Esophagus squamous epithelium (tissue), 5 donors: ENCODE data around the gene KCNMA1. TPM values are rescaled to one million over a fixed set of nuclear protein-coding genes. Genes with fewer than 3 reads are reported as not detected.

Experiments used
- DNase-seq: peaks from one replicate; lab custom pipeline; 2025; lab: John Stamatoyannopoulos, UW
- H3K27ac ChIP-seq, 4 donors: fragments of 200-600 bp; sonication (generic); one replicate each; pipeline ENCODE4 v1.5.1; 2016 to 2019; ENCODE audit warnings: mild to moderate bottlenecking in 1 of 4
- H3K27me3 ChIP-seq, 4 donors: fragments of 200-600 bp; sonication (generic); 1 replicate in 3 of 4; 2 replicates in 1 of 4; pipeline versions ENCODE4 v1.5.1 to v1.6.0; 2017 to 2021; ENCODE audit warnings: antibody characterized with exemption in 1 of 4
- H3K36me3 ChIP-seq, 3 donors: fragments of 200-600 bp; sonication (generic); one replicate each; pipeline ENCODE4 v1.5.1; 2016 to 2019
- H3K4me1 ChIP-seq, 3 donors: fragments of 200-600 bp; sonication (generic); one replicate each; pipeline ENCODE4 v1.5.1; 2017 to 2019
- H3K4me3 ChIP-seq, 4 donors: fragments of 200-600 bp; sonication (generic); 1 replicate in 3 of 4; 2 replicates in 1 of 4; pipeline ENCODE4 v1.5.1; 2016 to 2019; ENCODE audit warnings: mild to moderate bottlenecking in 2 of 4, moderate library complexity in 1 of 4
- H3K9me3 ChIP-seq, 3 donors: fragments of 200-600 bp; sonication (generic); one replicate each; pipeline ENCODE4 v1.5.1; 2016 to 2019
- CTCF ChIP-seq, 6 experiments: fragments of 450-650 bp in 4 of 6; fragments of 200-600 bp in 2 of 6; sonication (generic) in 2 of 6; IDR thresholded peaks; one replicate each; pipeline ENCODE4 v1.5.1; 2016 to 2019; ENCODE audit warnings: antibody characterized with exemption in 6 of 6, mild to moderate bottlenecking in 4 of 6, moderate library complexity in 4 of 6
- POLR2A ChIP-seq, 4 donors: fragments of 450-650 bp; IDR thresholded peaks; one replicate each; pipeline ENCODE4 v1.6.1; 2017; ENCODE audit warnings: antibody characterized with exemption in 4 of 4, mild to moderate bottlenecking in 4 of 4, moderate library complexity in 3 of 4
- WGBS, 2 donors: methylation state at CpG; one replicate each; pipeline ENCODE4 v1.1.5; 2018; 5-methylcytosine and 5-hydroxymethylcytosine counted together
- intact Hi-C: fragments of 100-400 bp; cut with DNase I; formaldehyde crosslinking; loops from one replicate; pipeline ENCODE4 v1.15.0; 2022
- total RNA-seq, 4 donors: library from RNA; depleted of rRNA; stranded (reverse); fragments of >200 nt; gene quantifications; one replicate each; pipeline ENCODE4 v1.1.0, GENCODE V29; 2016
- donor health status: DM: yes; HTN: yes; CAD: no.

The KCNMA1 gene
- total RNA-seq, 4 donors from 2014 or later: 7.5 to 74.2 (median 18.0) TPM

- Histone ChIP-seq H3K4me3 (no peak overlapping the region), H3K27ac (peak overlapping the region in 3 of 4 donors; percentile 41 to 73 (median 72)), H3K36me3 (no peaks in the 10 kb centered on the region), H3K9me3 (no peaks in the 10 kb centered on the region), H3K27me3 (no peaks in the 10 kb centered on the region), H3K4me1 (peaks cover 0 to 63% (median 29%) of the 10 kb centered on the region in 3 donors)
- WGBS, 2 donors: 47 to 55% methylated on average over 12 of the region's 12 CpGs
- TF ChIP-seq CTCF (IDR thresholded peaks at IDR 0.05): no peak
- no peak for TF ChIP-seq POLR2A (IDR thresholded peaks at IDR 0.05)
- DNase-seq: no peak
- intact Hi-C loops: no loop called here
Observed at GRCh38 chr10:77247031-77247990, 390.3 kb downstream of the KCNMA1 start.

- DNase-seq: no peak
Observed at GRCh38 chr10:77245953-77246352, 391.7 kb downstream of the KCNMA1 start.

GRCh38 chr10:77244746-77245145, 392.9 kb downstream of the KCNMA1 start:
- intact Hi-C loops: no loop called here
- H3K27ac ChIP-seq: peak overlapping the region in 3 of 4 donors; percentile 61 to 72 (median 70)
- no peak for TF ChIP-seq POLR2A (IDR thresholded peaks at IDR 0.05)
- TF ChIP-seq CTCF (IDR thresholded peaks at IDR 0.05): no peak
- no peak overlapping the region for H3K4me3 ChIP-seq
- DNase-seq: no peak
- 55 to 83% methylated on average over 2 of the region's 2 CpGs for WGBS, 2 donors
- H3K9me3 ChIP-seq: no peaks in the 10 kb centered on the region
- peaks cover 0 to 58% (median 26%) of the 10 kb centered on the region in 3 donors for H3K4me1 ChIP-seq
- H3K27me3 ChIP-seq: no peaks in the 10 kb centered on the region
- no peaks in the 10 kb centered on the region for H3K36me3 ChIP-seq

More at GRCh38 chr10:77245953-77246352, 391.7 kb downstream of the KCNMA1 start:
- Histone ChIP-seq H3K4me3 (no peak overlapping the region), H3K9me3 (no peaks in the 10 kb centered on the region), H3K27me3 (no peaks in the 10 kb centered on the region), H3K27ac (peak overlapping the region in 3 of 4 donors; percentile 41 to 73 (median 72)), H3K4me1 (peaks cover 0 to 59% (median 29%) of the 10 kb centered on the region in 3 donors), H3K36me3 (no peaks in the 10 kb centered on the region)
- TF ChIP-seq POLR2A (IDR thresholded peaks at IDR 0.05) (no peak), CTCF (IDR thresholded peaks at IDR 0.05) (no peak)
- intact Hi-C loops: no loop called here
- WGBS, 2 donors: 23 to 50% methylated on average over 1 of the region's 1 CpG

GRCh38 chr10:77244286-77244685, 393.3 kb downstream of the KCNMA1 start:
- Histone ChIP-seq H3K27me3 (no peaks in the 10 kb centered on the region), H3K27ac (peak overlapping the region in 3 of 4 donors; percentile 61 to 72 (median 70)), H3K4me3 (no peak overlapping the region), H3K4me1 (peaks cover 0 to 54% (median 26%) of the 10 kb centered on the region in 3 donors), H3K9me3 (no peaks in the 10 kb centered on the region), H3K36me3 (no peaks in the 10 kb centered on the region)
- TF ChIP-seq CTCF (IDR thresholded peaks at IDR 0.05): no peak
- 74 to 78% methylated on average over 2 of the region's 2 CpGs for WGBS, 2 donors
- intact Hi-C loops: no loop called here
- no peak for DNase-seq

GRCh38 chr10:77241350-77241725, 396.3 kb downstream of the KCNMA1 start:
- intact Hi-C loops: no loop called here
- TF ChIP-seq CTCF (IDR thresholded peaks at IDR 0.05): no peak
- no peak for TF ChIP-seq POLR2A (IDR thresholded peaks at IDR 0.05)
- Histone ChIP-seq H3K36me3 (no peaks in the 10 kb centered on the region), H3K4me1 (peaks cover 0 to 43% (median 25%) of the 10 kb centered on the region in 3 donors), H3K4me3 (no peak overlapping the region), H3K27me3 (no peaks in the 10 kb centered on the region), H3K27ac (peak overlapping the region in 2 of 4 donors; percentile 46 to 72), H3K9me3 (no peaks in the 10 kb centered on the region)
- WGBS, 2 donors: 55 to 64% methylated on average over 3 of the region's 3 CpGs
- no peak for DNase-seq
